GM12864 (cell line): ENCODE results near the gene NEURL1.

Source experiments
- DNase-seq: peaks from one replicate; pipeline ENCODE4 v3.0.0-alpha.2; 2011; ENCODE audit warnings: low read depth
- H3K4me3 ChIP-seq: 2 replicates; pipeline ENCODE4 v1.5.1; 2011; ENCODE audit warnings: mild to moderate bottlenecking, low read depth, low read length, control low read depth
- TF ChIP-seq, protein P1 (sequence below): IDR thresholded peaks from 2 replicates; pipeline ENCODE4 v1.5.1; 2011; ENCODE audit warnings: low read depth, mild to moderate bottlenecking, moderate library complexity, low read length, control low read depth, inconsistent platforms; ENCODE audit errors: missing control alignments

NEURL1 gene, protein sequence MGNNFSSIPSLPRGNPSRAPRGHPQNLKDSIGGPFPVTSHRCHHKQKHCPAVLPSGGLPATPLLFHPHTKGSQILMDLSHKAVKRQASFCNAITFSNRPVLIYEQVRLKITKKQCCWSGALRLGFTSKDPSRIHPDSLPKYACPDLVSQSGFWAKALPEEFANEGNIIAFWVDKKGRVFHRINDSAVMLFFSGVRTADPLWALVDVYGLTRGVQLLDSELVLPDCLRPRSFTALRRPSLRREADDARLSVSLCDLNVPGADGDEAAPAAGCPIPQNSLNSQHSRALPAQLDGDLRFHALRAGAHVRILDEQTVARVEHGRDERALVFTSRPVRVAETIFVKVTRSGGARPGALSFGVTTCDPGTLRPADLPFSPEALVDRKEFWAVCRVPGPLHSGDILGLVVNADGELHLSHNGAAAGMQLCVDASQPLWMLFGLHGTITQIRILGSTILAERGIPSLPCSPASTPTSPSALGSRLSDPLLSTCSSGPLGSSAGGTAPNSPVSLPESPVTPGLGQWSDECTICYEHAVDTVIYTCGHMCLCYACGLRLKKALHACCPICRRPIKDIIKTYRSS

DNA sequence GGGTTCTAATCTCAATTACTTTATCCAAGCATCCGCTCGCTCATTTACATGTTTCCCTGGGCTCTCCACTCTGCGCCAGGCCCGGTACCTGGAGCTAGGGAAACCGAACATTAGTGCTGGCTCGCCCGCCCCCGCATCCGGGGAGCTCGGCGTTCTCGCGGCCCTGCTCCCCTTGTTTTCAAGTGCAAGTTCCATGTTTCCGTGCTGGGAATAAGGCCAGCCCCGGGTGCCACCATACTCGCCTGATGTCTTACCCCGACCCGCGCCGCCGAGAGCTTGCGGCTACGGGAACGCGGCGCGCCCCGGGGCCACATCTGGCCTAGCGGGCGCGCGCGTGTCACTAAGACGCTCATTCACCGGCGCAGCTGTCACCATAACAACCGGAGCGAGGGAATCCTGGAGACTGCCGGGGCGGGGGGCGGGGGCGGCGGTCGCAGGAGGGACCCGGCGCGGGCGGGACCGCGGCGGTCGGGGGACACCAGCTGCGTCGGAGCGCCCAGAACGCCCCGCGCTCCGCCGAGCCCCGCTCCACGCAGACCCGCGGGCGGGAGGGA, at the start of gene NEURL1:
TSS of gene NEURL1 (plus strand) at position 344 of the 554 bp plus-strand sequence. CDS start 683 bp downstream, outside the sequence.
- no peak for DNase-seq
- TF ChIP-seq, protein P1, sequence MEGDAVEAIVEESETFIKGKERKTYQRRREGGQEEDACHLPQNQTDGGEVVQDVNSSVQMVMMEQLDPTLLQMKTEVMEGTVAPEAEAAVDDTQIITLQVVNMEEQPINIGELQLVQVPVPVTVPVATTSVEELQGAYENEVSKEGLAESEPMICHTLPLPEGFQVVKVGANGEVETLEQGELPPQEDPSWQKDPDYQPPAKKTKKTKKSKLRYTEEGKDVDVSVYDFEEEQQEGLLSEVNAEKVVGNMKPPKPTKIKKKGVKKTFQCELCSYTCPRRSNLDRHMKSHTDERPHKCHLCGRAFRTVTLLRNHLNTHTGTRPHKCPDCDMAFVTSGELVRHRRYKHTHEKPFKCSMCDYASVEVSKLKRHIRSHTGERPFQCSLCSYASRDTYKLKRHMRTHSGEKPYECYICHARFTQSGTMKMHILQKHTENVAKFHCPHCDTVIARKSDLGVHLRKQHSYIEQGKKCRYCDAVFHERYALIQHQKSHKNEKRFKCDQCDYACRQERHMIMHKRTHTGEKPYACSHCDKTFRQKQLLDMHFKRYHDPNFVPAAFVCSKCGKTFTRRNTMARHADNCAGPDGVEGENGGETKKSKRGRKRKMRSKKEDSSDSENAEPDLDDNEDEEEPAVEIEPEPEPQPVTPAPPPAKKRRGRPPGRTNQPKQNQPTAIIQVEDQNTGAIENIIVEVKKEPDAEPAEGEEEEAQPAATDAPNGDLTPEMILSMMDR, result no peak
- peak within 1 kb of the TSS; percentile 50 for H3K4me3 ChIP-seq

DNA sequence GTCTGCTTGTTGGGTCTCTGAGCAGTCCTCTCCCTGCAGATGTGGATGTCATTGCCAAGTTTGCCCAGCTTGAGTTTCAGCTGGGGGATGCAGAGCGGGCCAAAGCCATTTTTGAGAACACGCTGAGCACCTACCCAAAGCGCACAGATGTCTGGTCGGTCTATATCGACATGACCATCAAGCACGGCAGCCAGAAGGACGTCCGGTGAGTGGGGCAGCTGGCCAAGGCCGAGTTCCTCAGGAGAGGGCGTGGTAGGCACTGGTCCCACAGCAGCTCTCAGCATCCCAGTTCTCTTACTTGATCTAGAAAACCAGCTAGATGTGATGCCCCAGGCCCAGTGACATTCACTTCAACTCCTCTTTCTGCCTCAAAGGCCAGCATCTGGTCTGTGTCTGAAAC, 49.0 kb upstream of the NEURL1 start:
- H3K4me3 ChIP-seq, result no peak overlapping the region
- DNase-seq, result no peak

DNA sequence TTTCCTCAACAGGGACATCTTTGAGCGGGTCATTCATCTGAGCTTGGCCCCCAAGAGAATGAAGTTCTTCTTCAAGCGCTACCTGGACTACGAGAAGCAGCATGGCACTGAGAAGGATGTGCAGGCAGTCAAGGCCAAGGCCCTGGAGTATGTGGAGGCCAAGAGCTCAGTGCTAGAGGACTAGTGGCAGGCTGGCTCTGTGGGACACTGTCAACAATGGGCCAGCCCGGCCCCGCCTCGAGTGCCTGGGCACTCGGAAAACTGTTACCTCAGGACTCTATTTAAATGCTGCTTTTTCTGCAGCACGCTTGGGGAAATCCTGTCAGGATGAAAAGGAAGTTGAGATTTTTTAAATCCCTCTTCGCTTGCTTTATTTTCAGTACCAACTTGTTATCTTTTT, 48.1 kb upstream of the NEURL1 start:
- TF ChIP-seq, protein P1, result no peak
- H3K4me3 ChIP-seq, result no peak overlapping the region
- no peak for DNase-seq

More for the DNA sequence above, 49.0 kb upstream of the NEURL1 start:
- TF ChIP-seq, protein P1, result no peak

DNA sequence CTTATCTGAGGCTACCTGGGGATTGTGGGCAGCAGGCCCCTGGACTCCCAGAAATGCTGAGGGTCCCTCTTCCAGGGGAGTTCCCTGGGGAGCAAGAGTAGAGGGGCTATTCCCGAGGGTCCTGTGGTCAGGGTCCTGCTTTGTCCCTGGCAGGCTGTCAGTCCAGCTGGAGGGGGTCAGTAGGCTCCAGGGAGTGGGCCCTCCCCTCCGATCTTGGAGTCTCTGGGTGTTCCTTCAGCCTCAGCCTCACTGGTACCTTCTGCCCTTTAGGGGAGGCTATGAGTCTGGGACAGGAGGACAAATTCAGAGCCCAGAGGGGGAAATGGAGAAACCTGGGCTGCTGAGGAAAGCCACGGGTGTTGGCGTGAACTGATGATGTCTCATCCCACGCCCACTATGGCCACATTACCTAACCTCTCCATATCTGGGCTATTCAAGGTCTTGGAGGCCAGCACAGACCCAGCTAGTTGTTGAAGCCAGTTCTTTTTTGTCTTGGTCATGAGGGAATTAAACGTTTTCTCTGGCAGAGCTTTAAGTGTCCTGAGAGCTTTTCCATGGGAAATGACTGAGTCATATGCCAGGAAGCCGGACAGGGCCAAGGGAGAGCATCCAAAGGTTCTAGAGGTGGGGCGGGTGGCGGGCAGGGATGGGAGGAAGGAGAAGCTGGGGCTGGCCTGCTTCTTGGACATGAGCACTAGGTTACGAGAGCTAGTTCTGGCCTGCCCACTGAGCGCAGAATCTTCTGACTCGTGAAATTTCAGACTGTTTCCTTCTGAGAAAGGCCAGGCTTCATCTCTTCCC, 47.5 kb upstream of the NEURL1 start:
- TF ChIP-seq, protein P1, result no peak
- DNase-seq, result no peak
- H3K4me3 ChIP-seq, result no peak overlapping the region

DNA sequence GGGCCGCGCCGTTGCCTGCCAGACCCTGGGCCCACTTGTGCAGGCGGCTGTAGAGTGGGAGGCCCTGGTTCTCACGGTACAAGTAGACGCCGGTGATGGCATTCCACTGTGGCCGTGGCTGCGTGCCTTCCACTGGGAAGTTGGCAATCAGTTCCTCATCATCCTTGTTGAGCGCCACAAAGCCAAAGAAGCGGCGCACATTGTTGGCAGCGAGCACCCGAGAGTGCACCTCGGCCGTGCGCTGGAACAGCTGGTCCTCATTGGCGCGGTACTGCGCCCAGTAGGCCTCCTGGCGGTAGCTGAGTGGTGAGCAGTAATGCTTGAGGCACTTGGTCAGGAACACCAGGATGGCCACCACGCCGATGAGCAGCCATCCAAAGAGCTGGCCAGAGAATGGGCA, 46.3 kb upstream of the NEURL1 start:
- H3K4me3 ChIP-seq, result no peak overlapping the region
- no peak for DNase-seq
- TF ChIP-seq, protein P1, result no peak

DNA sequence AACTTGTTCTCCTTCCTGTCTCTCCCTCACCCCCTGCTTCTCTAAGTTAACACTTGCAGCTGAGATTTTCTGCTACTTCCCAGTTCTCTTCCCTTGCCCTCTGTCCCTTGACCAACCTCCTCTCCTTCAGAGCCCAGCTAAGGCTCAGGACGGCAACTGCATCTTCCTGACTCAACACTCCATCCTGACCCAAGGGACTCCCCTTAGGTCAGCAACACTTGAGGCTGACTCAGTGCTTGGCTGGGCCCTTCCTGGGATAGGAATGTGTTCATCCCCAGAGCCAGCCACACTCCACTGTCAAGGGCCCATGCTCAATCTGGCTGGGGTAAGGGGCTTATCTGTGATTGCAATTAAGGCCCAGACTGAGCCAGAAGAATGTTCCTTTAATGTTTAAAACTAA, 44.8 kb upstream of the NEURL1 start:
- H3K4me3 ChIP-seq, result no peak overlapping the region
- TF ChIP-seq, protein P1, result no peak

More for the DNA sequence above, 44.8 kb upstream of the NEURL1 start:
- DNase-seq, result no peak
